NOMO-1 treated with DMSO at 0.1 percent for 48 hours (cell line): ENCODE data around the gene BAIAP2.

Experiments
- DNase-seq: peaks from one replicate; lab custom pipeline; 2025; ENCODE audit not compliant: unreplicated experiment; lab: John Stamatoyannopoulos, UW

The BAIAP2 gene

GRCh38 chr17:81036197-81036941, 1.4 kb downstream of the BAIAP2 start:
- DNase-seq = no peak

GRCh38 chr17:81037026-81037797, 2.3 kb downstream of the BAIAP2 start:
- no peak for DNase-seq

GRCh38 chr17:81037798-81038733, 3.1 kb downstream of the BAIAP2 start:
- DNase-seq = no peak

- DNase-seq = no peak
Measured at GRCh38 chr17:81039096-81039495, 4.1 kb downstream of the BAIAP2 start.

- DNase-seq = peak; percentile 11
Measured at GRCh38 chr17:81039854-81040758, 5.2 kb downstream of the BAIAP2 start.

- DNase-seq = no peak
Measured at GRCh38 chr17:81040791-81041337, 5.9 kb downstream of the BAIAP2 start.

- no peak for DNase-seq
Measured at GRCh38 chr17:81042606-81043005, 7.7 kb downstream of the BAIAP2 start.

GRCh38 chr17:81043319-81043724, 8.4 kb downstream of the BAIAP2 start:
- DNase-seq = no peak

GRCh38 chr17:81043725-81044427, 8.9 kb downstream of the BAIAP2 start:
- no peak for DNase-seq

GRCh38 chr17:81044428-81044763, 9.4 kb downstream of the BAIAP2 start:
- DNase-seq = no peak

GRCh38 chr17:81044764-81045589, 10.0 kb downstream of the BAIAP2 start:
- no peak for DNase-seq

GRCh38 chr17:81045590-81046095, 10.7 kb downstream of the BAIAP2 start:
- no peak for DNase-seq

GRCh38 chr17:81046132-81046769, 11.3 kb downstream of the BAIAP2 start:
- no peak for DNase-seq

GRCh38 chr17:81046770-81047359, 11.9 kb downstream of the BAIAP2 start:
- DNase-seq = no peak

- no peak for DNase-seq
Measured at GRCh38 chr17:81048827-81049371, 13.9 kb downstream of the BAIAP2 start.

- DNase-seq = no peak
Measured at GRCh38 chr17:81049372-81049911, 14.5 kb downstream of the BAIAP2 start.

GRCh38 chr17:81049973-81050551, 15.1 kb downstream of the BAIAP2 start:
- DNase-seq = peak; percentile 82
